Smooth muscle cell (in vitro differentiated cells): ENCODE data around the gene ZFAND2B. TPM values are rescaled to one million over a fixed set of nuclear protein-coding genes. Genes with fewer than 3 reads are reported as not detected.

Experiments
- DNase-seq: peaks from one replicate; lab custom pipeline; 2025; ENCODE audit not compliant: unreplicated experiment; lab: John Stamatoyannopoulos, UW
- H2AFZ ChIP-seq: fragments of 200-600 bp; sonication (generic); 2 replicates; pipeline ENCODE4 v1.6.0; 2016; ENCODE audit warnings: antibody characterized with exemption, low read depth, mild to moderate bottlenecking
- H3F3A ChIP-seq: fragments of 200-600 bp; sonication (generic); 2 replicates; pipeline ENCODE4 v1.6.0; 2017; ENCODE audit warnings: antibody characterized with exemption, low read depth
- H3K27ac ChIP-seq: fragments of 200-600 bp; sonication (generic); 2 replicates; pipeline ENCODE4 v1.5.1; 2016; ENCODE audit warnings: low read depth, mild to moderate bottlenecking
- H3K27me3 ChIP-seq: fragments of 200-600 bp; sonication (generic); 2 replicates; pipeline ENCODE4 v1.6.1; 2016; ENCODE audit warnings: low read depth, mild to moderate bottlenecking
- H3K36me3 ChIP-seq: fragments of 200-600 bp; sonication (generic); 2 replicates; pipeline ENCODE4 v1.5.1; 2016; ENCODE audit warnings: low read depth
- H3K4me1 ChIP-seq: fragments of 200-600 bp; sonication (generic); 2 replicates; pipeline ENCODE4 v1.5.1; 2016; ENCODE audit warnings: low read depth
- H3K4me2 ChIP-seq: fragments of 200-600 bp; sonication (generic); 2 replicates; pipeline ENCODE4 v1.6.0; 2016; ENCODE audit warnings: mild to moderate bottlenecking
- H3K4me3 ChIP-seq: fragments of 200-600 bp; sonication (generic); 2 replicates; pipeline ENCODE4 v1.5.1; 2016; ENCODE audit warnings: mild to moderate bottlenecking
- H3K79me2 ChIP-seq: fragments of 200-600 bp; sonication (generic); 2 replicates; pipeline ENCODE4 v1.6.0; 2016; ENCODE audit warnings: low read depth, mild to moderate bottlenecking
- H3K9ac ChIP-seq: fragments of 200-600 bp; sonication (generic); 2 replicates; pipeline ENCODE4 v1.6.0; 2016; ENCODE audit warnings: low read depth
- H3K9me3 ChIP-seq: fragments of 200-600 bp; sonication (generic); replicated peaks from 2 replicates; pipeline ENCODE4 v1.5.1; 2016; ENCODE audit warnings: low read depth
- H4K20me1 ChIP-seq: fragments of 200-600 bp; sonication (generic); 2 replicates; pipeline ENCODE4 v1.6.0; 2016; ENCODE audit warnings: low read depth
- CTCF ChIP-seq: fragments of 200-600 bp; sonication (generic); IDR thresholded peaks from 2 replicates; pipeline ENCODE4 v1.5.1; 2017; ENCODE audit warnings: borderline replicate concordance, mild to moderate bottlenecking, antibody characterized with exemption; ENCODE audit not compliant: insufficient read depth, poor library complexity, severe bottlenecking
- WGBS: methylation state at CpG from one replicate; pipeline ENCODE4 v1.1.7; 2016; ENCODE audit warnings: low lambda C conversion rate; 5-methylcytosine and 5-hydroxymethylcytosine counted together
- polyA plus RNA-seq: library from polyadenylated mRNA; unstranded; fragments of >200 nt; fragmentation: Nextera tagmentation; extraction: Ambion mirVana; gene quantifications from 2 replicates; pipeline ENCODE4 v1.2.1, GENCODE V29; 2016
- total RNA-seq: library from RNA; depleted of rRNA; stranded (reverse); fragments of >200 nt; gene quantifications from 2 replicates; pipeline ENCODE4 v1.2.3, GENCODE V29; 2014

Gene ZFAND2B
- total and polyA plus RNA-seq, 2 experiments from 2014 or later: 19.1 to 48.3 TPM

GRCh38 chr2:219172231-219173154, 34.1 kb upstream of the ZFAND2B start:
- Histone ChIP-seq H3K4me2 (no peak overlapping the region), H3K4me1 (peaks cover 4% of the 10 kb centered on the region), H3K9ac (no peak overlapping the region), H3F3A (peaks cover 3% of the 10 kb centered on the region), H3K27ac (no peak overlapping the region), H3K9me3 (no peaks in the 10 kb centered on the region), H3K27me3 (no peaks in the 10 kb centered on the region), H4K20me1 (no peaks in the 10 kb centered on the region), H3K79me2 (no peaks in the 10 kb centered on the region), H3K36me3 (no peaks in the 10 kb centered on the region), H2AFZ (no peak overlapping the region), H3K4me3 (no peak overlapping the region)
- WGBS: 94% methylated on average over 14 of the region's 16 CpGs
- DNase-seq: no peak
- TF ChIP-seq CTCF: no peak

- Histone ChIP-seq H3K79me2 (no peaks in the 10 kb centered on the region), H4K20me1 (no peaks in the 10 kb centered on the region), H3K4me2 (no peak overlapping the region), H3K27ac (no peak overlapping the region), H2AFZ (no peak overlapping the region), H3K4me1 (peaks cover 4% of the 10 kb centered on the region), H3K36me3 (no peaks in the 10 kb centered on the region), H3K27me3 (no peaks in the 10 kb centered on the region), H3K4me3 (no peak overlapping the region), H3F3A (peaks cover 3% of the 10 kb centered on the region), H3K9ac (no peak overlapping the region), H3K9me3 (no peaks in the 10 kb centered on the region)
- WGBS: over 99% methylated on average over 6 of the region's 6 CpGs
- TF ChIP-seq CTCF: no peak
- DNase-seq: no peak
Observed at GRCh38 chr2:219173176-219173575, 33.4 kb upstream of the ZFAND2B start.

- H3K27me3 ChIP-seq: no peaks in the 10 kb centered on the region
- no peak for DNase-seq
- no peak overlapping the region for H3K4me3 ChIP-seq
- WGBS: 97% methylated on average over 3 of the region's 3 CpGs
- H3K27ac ChIP-seq: no peak overlapping the region
- H3K9ac ChIP-seq: no peak overlapping the region
- H3F3A ChIP-seq: peaks cover 3% of the 10 kb centered on the region
- no peaks in the 10 kb centered on the region for H3K36me3 ChIP-seq
- no peak overlapping the region for H3K4me2 ChIP-seq
- no peak for TF ChIP-seq CTCF
- H3K9me3 ChIP-seq: no peaks in the 10 kb centered on the region
- peaks cover 9% of the 10 kb centered on the region for H3K79me2 ChIP-seq
- H2AFZ ChIP-seq: no peak overlapping the region
- peaks cover 5% of the 10 kb centered on the region for H4K20me1 ChIP-seq
- peaks cover 4% of the 10 kb centered on the region for H3K4me1 ChIP-seq
Observed at GRCh38 chr2:219174146-219174545, 32.4 kb upstream of the ZFAND2B start.

GRCh38 chr2:219174801-219175200, 31.8 kb upstream of the ZFAND2B start:
- peaks cover 14% of the 10 kb centered on the region for H3K79me2 ChIP-seq
- no peaks in the 10 kb centered on the region for H3K9me3 ChIP-seq
- H3K4me1 ChIP-seq: peaks cover 4% of the 10 kb centered on the region
- H3K27me3 ChIP-seq: no peaks in the 10 kb centered on the region
- no peak overlapping the region for H3K4me3 ChIP-seq
- H3K9ac ChIP-seq: no peak overlapping the region
- H3K4me2 ChIP-seq: no peak overlapping the region
- no peaks in the 10 kb centered on the region for H3K36me3 ChIP-seq
- H3K27ac ChIP-seq: no peak overlapping the region
- 91% methylated on average over 7 of the region's 7 CpGs for WGBS
- no peak for DNase-seq
- H3F3A ChIP-seq: peaks cover 3% of the 10 kb centered on the region
- peaks cover 7% of the 10 kb centered on the region for H4K20me1 ChIP-seq
- TF ChIP-seq CTCF: no peak
- no peak overlapping the region for H2AFZ ChIP-seq
